Measurements from ENCODE around the gene MAP1S.
"Not testable (repeated sequence)": the region's sequence is repeated elsewhere in the genome, so short reads cannot be mapped to it uniquely, and the experiment has no call there.

The MAP1S gene

DNA sequence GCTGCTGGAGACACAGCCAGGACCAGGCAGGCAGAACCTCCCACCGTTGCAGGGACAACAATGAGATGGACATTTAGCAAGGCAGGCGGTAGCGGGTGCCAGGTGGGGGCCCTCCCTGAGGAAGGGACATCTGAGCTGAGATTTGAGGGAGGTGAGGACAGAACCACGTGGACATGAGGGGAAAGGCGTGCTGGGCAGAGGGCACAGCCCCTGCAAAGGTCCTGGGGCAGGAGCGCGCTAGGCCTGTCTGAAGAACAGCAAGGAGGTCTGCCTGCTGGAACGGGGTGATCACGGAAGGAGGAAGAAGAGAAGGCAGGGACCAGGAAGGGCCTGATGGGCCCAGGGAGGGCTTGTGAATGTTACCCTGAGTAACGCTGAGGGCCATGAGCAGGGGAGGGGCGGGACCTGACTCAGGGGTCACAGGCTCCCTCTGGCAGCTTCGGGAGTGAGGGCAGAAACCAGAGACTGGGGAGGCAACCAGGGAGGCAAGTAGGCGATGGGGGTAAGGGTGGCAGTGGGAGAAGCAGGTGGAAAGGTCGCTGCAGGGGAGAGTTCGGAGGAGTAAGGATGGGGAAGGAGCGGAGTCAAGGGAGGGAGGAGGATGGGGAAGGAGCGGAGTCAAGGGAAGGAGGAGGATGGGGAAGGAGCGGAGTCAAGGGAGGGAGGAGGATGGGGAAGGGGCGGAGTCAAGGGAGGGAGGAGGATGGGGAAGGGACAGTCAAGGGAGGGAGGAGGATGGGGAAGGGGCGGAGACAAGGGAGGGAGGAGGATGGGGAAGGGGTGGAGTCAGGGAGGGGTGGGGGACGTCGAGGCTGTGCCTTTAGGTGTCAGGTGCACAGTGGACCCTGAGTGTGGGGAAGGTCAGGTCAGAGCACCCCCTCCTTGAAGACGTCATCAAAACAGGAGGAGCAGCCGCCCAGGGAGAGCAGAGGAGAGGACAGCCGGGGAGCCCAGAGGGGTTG, 60.0 kb downstream of the MAP1S start:
- DNase-seq (ENCODE audit: extremely low read depth, low read depth), result no peak

DNA sequence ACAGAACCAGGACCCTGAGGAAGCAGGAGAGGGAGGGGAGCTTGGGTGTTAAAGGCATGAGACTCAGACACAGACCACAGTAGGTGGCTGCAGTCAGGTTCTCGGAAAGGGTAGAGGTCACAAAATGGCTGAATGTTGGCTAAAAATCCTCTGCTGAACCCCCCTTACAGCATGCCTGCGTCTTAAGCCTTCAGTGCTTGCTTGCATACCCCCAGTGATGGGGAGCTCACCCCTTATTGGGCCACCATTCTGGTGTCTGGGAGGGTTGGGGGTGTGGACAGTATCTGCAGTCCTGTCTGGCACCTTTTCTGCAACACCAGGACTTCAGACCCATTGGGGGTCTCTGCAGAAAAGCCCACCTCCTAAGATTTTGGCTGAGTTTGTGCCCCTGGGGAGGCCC, 61.5 kb downstream of the MAP1S start:
- DNase-seq (ENCODE audit: extremely low read depth, low read depth), result no peak
- TF ChIP-seq CTCF (IDR thresholded peaks at IDR 0.05; ENCODE audit: low read depth, low read length), result no peak

More for the DNA sequence above, 60.0 kb downstream of the MAP1S start:
- no peak for TF ChIP-seq CTCF (IDR thresholded peaks at IDR 0.05; ENCODE audit: low read depth, low read length)

- DNase-seq (ENCODE audit: extremely low read depth, low read depth), result not testable (repeated sequence)
These were observed 64.4 kb downstream of the MAP1S start for GRCh38 chr19:17783721-17784120.
